ENCODE data around the gene C2orf76.
A peak's percentile ranks its signal among the peaks of the same experiment; 100 is the strongest.
"Not testable (repeated sequence)": the region's sequence is repeated elsewhere in the genome, so short reads cannot be mapped to it uniquely, and the experiment has no call there.

C2orf76 gene

DNA sequence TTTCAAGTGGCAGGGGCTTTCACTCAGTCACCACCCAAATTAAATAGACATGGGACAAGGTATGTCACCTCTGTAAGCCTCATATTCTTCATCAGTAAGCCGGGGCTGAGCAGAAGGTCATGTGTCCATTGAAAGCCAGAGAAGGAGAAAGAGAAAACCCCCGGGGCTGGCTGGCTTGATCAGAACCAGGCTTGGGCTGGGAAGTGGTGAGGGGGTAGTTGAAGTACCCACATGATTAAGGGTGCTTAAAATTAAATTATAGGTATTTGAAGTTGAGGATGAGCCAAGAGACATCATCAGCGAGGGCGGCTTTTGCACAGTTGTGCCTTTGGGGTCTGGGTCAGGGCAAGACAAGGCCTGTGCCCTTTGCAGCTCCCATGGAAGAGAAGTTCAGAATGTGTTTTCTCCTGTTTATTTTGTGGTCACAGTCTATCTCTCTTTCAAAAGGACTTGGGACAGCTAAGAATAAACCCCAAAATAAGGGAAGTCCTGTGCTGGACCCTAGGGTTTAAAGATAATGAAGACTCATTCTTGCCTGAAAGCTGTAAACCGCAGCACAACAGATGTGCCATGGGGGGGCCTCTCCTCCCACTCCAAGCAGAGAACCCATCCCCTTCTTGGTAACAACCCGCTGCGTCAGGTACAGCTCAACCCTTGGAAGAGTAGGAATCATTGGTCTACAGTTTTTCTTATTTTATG lies 10.8 kb upstream of the C2orf76 start:
- no peak for DNase-seq

DNA sequence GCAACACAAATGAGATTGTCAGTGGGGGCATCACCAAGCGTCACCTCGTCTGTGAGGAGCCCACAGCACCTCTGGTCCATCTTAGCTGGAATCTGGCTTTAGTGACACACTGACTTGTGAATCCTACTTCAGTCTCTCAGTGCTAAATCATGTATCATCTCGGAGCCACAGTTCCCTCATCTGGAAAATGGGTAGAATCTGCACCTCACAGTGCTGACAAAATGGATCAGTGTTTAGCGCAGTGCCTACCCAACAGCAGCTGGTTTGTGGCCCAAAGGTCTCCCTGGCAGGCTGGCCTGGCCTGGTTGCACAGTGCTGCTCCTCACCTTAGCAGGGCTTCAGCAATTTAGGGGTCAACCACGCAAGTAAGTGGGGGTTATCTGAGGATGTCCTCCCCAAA lies 10.2 kb upstream of the C2orf76 start:
- no peak for DNase-seq

DNA sequence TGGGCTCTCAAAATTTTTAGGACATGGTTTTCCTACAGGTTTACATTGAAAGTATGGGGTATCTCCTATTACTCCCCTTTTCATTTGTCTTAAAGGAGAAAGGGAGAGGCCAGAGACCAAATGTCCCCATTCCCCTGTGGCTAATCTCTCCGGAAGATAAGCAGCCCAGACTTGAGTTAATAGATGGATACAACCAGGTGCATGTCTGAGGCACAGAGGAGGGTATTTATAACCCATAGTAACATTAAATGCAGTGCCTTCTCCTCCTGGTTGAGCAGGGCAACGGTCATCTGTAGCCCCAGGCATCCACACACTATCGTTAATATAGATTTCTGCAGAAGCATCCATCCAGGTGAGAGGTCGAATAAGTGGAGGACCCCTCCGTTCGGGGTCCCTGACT lies 9.8 kb upstream of the C2orf76 start:
- not testable (repeated sequence) for DNase-seq

DNA sequence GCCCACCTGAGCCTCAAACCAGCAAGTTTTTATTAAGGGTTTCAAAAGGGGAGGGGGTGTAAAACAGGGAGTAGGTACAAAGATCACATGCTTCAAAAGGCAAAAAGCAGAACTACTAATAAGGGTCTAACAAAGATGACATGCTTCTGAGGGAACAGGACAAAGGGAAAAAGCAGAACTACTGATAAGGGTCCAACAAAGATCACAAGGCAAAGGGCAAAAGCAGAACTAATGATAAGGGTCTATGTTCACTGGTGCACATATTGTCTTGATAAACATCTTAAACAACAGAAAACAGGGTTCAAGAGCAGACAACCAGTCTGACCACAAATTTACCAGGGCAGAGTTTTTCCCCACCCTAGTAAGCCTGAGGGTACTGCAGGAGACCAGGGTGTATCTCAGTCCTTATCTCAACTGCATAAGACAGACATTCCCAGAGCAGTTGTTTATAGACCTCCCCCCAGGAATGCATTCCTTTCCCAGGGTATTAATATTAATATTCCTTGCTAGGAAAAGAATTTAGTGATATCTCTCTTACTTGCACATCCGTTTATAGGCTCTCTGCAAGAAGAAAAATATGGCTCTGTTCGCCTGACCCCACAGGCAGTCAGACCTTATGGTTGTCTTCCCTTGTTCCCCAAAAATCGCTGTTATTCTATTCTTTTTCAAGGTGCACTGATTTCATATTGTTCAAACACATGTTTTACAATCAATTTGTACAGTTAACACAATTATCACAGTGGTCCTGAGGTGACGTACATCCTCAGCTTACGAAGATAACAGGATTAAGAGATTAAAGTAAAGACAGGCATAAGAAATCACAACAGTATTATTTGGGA lies 7.5 kb upstream of the C2orf76 start:
- DNase-seq, result not testable (repeated sequence)

DNA sequence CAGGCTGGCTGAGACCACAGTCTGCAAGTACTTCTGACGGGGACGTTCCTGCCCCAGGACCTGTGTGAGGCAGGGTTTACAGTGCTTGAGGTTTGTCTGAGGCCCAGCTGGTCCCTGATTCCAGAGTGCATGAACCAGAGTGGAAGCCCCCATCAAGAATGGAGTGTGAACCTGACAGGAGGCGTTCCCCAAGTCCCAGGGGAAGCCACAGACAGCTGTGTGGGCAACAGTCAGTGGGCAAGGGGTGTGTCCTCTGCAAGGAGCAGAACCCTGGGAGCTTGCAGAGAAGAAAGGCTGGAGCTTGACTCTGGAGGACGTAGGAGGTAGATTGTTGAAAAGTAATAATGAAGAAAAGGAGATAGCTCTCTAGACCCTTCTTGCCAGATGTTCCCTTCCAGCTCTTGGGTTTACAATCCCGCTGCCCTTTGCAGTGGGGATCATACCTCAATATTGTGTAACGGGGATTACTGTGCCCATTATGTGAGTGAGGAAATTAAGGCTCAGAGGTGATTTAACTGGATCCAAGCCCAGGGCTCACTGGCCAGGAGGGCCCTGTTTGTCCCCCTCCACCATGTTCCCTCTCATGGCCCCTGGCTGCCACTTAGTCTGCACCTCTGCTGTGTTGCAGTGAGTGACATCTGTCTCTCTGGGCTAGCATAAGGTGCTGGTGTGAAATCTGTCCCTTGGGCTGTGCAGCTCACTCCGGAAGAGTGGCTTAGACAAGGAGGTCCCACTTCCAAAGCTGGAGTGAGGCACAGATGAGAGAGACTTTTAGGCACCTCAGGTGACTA lies 6.3 kb upstream of the C2orf76 start:
- DNase-seq, result no peak

DNA sequence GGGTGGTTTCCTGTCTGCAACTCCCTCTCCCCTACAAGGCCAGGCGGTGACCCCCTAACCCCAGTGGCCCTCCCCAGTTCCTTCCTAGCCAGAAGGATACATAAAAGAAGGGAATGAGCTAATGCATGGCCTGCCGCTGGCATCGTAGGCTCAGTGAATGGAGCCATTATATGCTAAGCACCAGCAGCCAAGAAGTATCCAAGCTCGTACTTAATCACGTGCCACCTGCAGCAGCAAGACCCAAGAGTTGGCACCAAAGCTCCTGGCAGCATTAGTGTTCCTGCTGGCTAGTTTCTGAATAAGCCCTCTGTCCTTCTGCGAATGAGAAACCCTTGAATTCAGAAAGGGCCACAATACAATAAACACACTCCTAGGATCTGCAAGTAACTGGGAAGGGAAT lies 4.5 kb upstream of the C2orf76 start:
- DNase-seq, result no peak

DNA sequence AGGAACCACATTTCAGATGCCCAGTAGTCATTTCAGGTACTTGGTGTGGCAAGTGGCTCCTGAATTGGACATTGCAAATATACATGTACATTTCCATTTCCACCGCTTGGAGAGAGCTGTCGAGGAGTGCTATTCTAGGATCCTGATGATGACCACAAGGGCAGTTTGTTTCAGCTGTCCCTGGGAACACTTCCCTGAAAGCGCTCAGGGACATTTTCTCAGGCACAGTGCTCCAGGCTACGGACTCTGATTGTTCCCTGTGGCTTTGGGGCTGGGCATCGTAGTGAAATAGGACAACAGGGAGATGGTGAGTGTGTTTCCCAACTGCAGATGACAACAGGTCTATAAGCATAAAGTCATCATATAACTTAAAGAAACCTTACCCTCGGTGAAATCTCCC lies 3.2 kb upstream of the C2orf76 start:
- no peak for DNase-seq

DNA sequence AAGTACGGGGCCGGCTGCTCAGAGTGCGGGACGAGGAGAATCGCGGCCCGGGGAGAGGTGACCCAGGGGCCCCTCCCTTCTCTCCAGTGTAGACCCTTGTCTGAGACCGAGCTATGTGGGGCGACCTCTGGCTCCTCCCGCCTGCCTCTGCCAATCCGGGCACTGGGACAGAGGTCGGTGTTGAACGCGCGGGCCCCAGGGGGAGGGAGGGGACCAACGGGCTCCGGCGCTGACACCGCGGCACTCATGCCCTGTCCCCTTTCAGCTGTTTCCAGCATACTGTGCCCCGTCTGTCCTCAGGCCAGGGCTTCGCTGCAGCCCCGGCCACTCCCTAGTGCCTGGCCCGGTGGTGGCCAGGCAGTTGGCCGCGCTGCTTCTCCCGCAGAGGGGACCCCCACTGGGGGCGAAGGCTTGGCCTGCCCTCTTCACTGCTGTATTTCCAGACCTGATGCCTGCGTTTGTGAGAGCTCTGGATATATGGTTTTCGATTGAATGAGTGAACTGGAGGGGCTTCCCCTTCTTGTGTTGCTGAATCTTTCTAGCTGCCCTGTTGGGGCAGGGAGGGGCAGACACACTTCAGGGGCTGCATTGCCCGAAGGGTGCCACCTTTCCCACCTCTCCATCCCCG lies 952 bp upstream of the C2orf76 start:
- peak; percentile 17 for DNase-seq

DNA sequence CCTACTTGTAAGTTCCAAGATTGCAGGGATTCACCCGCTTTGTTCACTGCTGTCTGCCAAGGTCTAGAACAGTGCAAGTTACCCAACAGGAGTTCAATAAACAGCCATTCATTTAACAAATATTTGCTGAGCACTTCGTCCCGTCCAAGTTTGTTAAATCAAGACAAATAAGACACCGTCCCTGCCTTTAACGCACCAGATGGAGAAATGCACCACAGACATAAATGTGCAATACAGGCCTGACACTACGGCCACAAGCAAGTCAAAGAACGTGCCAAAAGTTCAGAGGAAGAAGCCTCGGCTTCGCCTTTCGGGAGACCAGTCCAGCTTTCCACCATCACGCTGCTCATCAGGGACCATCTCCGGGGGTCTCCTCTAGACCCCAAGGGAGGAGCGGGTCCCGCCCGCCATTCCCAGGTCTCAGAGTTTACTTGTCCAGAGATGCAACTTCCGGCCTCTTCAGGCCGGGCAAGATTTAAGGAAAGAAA lies 429 bp downstream of the C2orf76 start:
- DNase-seq, result no peak

DNA sequence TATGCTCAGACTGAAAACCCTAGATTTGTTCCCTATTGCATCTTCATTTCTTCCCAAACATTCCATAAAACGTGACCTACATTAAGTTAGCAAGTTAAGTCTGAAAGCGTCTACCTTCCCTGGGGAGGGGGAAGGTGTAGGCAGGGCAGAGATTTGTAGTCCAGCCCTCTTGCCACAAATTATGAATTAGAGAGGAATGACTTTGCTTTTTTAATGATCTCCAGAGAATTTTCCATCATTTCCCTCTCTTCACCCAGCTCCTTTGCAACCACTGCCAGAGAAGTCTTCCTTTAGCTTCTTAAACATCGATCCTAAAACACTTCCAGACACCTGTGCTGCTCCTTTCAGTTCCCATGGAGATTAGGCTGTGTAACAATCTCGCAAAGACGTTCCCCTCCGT lies 1.2 kb downstream of the C2orf76 start:
- DNase-seq, result no peak

DNA sequence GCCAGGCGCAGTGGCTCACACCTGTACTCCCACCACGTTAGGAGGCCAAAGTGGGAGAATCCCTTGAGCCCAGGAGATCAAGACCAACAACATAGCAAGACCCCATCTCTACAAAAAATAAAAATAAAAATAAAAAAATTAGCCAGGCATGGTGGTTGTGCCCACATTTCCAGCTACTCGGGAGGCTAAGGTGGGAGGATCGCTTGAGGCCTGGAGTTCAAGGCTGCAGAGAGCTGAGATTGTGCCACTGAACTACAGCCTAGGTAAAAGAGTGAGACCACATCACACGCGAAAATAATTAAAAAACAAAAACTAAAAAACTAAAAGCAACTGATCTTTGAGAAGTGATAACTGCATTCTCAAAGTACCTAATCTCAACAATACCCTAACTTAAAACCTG lies 1.8 kb downstream of the C2orf76 start:
- no peak for DNase-seq

DNA sequence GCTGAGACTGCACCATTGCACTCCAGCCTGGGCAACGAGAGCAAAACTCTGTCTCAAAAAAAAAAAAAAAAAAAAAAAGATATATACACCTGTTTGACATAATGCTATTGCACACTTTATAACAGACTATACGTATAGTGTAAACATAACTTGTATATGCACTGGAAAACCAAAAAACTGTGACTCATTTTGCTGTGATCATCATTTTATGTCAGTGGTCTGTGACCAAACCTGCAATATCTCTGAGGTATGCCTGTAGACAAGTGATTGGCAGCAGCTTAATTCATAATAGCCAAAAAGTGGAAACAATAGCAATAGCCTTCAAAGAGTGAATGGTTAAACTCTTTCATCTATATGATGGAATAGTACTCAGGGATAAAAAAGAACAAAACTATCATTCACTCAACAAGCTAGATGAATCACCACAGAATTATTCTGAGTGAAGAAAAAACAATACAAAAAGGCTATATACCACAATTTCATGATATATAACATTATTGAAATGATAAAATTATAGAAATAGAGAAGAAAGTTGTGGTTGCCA lies 6.1 kb downstream of the C2orf76 start:
- DNase-seq, result no peak

DNA sequence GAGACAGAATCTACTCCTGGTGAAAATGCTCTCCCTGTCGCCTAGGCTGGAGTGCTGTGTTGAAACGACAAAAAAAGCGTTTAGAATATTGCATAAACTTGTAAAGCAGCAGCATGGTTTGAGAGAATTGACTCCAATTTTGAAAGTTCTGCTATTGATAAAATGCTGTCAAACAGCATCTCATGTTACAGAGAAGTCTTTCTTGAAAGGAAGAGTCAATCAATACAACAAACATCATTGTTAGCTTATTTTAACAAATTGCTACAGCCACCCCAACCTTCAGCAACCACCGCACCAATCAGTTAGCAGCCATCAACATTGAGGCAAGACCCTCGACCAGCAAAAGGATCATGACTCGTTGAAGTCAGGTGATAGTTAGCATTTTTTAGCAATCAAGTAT lies 6.9 kb downstream of the C2orf76 start:
- DNase-seq, result no peak

DNA sequence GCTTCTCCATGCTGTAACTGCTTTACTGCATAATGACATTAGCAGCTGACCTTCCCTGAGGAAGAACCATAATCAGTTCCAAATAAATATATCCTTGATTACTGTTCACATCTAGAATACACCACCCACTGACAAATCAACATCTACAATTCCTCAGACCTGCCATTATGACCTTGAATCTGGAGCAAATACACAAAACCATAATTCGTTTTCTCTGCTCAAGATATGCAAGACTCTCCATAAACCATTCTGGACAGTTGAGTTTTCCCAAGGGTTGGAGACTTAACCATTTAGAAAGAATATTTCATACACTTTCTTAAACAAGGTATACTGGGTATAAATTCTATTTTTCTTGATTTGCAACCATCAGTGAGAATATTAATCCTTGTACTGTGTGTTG lies 11.8 kb downstream of the C2orf76 start:
- DNase-seq, result no peak

DNA sequence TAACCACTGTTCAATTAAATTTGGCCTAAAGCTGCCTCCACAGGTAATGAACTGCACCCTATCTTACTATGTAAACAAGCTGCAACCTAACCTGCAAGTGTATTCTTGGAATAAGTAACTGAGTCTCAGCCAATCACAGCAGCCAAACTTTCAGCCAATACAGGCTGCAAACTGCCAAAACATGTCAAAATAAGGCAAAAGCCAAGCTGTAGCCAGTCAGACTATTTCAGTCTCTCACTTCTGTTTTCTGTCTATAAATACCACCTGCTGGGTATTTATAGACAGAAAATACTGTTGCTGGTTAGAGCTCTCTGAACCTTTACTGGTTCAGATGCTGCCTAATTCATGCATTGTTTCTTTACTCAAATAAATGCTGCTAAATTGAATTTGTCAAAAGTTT lies 14.3 kb downstream of the C2orf76 start:
- DNase-seq, result no peak

DNA sequence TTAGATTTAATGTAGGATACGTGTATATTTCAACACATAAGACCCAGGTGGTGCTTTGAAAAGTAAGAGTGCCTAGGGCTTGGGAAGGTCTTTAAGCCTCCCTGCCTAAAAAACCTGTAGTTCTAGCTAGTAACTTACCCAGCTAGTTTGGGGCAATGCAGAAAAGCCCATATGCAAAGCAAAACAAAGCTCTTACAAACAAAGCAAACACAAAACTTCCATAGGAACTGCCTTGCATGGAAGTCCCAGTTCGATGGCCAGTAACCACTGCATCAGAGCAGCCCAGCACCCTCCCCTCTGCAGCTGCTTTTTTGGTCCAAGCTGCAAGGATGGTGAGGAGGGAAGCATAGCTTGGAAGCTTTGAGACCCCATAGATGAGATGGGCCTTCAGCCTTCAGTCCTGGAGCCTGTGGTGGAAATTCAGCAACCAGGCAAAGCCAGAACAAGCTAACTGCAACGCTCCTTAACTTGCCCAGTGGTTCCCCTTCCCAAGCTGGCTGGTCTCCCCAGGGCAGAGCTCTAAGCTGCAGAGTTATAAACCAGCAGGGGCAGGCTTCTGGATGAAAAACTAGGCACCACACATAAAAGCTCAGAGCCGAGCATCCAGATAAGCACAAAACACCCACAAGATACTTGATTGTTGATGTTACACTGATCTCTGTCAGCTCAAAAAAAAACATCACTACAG lies 16.2 kb downstream of the C2orf76 start:
- DNase-seq, result no peak

DNA sequence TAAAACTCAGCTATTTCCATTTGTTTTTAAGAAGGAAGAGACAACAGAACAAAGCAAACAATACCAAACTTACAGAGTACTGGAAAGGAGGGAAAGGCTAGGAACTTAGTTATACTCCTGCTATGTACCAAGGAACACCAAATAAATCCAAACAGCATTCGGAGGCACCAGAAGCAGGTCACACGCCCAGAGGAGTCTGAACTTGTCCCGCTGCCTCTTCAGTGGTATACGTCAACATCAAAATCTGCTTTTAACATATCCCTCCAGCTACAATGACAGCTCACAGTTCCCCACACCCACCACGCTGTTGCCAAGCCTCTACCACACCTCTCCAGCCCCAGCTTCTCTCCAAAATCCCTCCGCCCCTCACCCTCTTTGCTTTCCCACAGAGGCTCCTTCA lies 17.3 kb downstream of the C2orf76 start:
- DNase-seq, result no peak

DNA sequence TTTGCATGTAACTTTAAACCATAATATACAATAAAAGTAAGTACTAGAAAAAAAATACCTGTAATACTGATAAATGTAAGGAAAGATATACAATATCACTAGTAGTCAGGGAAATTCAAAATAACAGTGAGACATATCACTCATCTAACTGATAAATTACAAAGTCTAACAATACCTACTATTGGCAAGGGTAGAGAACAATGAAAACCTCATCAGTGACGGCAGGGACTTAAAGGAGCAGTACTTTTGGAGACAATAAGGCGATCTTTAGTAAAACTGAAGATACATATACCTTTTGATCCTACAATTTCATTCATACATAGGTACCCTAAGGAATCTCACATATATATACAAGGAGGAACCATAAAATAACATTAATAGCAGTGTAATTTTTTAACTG lies 24.9 kb downstream of the C2orf76 start:
- DNase-seq, result no peak

DNA sequence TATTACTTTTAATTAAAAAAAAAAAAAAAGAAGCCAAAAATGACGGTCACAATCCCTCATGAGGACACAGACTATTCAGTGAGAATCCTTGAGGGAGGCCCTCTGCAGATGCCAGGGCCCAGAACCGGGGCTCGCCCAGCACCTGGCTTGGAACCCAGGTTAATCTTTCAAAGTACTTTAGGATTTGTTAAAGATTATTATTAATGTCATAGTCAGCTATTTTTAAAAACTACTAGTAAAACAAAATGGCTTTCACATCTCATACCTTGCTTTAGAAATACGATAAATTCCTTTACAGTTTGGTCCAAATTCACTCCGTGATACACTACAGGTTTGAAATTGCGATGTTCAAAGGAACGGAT lies 27.1 kb downstream of the C2orf76 start:
- DNase-seq, result no peak

DNA sequence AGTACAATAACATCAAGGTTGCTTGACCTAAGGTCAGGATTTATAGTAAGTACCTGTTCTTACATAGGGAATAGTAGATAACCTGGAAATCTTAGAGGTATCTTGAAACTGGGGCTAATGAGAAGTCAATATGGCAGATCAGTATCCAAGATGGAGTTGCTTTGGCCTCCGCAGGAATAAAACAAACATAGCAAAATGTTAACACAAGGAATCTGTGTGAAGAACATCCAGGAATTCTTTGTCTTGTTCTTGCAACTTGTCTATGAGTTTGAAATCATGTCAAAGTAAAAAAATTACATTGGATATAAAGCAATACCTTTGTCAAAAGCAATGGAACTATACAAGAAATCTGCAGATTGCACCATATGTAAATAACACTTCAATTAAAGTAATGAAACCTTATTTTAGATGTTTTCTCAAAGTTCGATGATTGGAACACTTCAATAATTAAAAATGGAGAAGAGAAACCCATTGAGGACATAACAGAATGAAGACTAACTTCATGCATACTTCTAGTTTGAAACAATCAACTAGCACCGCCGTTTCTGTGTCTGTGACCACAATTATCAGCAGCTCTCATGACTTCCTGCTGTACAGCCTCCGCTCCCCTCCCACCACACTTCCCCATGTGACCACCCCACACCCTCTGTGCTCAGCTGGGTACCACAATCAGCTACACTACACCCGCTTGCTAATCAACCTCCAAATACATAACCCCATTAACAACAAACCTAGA lies 27.6 kb downstream of the C2orf76 start:
- no peak for DNase-seq

DNA sequence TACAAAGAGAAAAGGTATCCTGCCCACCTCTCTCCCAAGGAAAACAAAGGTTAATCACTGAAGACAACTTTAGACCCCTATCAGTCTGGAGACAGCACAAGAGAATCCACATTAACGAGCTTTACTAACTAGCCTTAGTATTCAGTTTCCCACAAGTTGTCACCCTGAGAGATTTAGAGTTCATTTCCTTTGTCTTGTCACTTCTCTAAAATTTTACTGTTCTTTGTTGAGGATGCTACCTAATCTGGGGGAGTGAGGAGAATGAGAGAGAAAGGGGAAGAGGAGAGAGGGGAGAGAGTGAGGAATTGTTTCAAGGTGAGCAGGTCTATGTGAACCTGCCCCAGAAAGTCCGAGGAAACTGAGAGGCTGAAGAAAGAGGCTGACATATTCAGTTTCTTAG lies 28.4 kb downstream of the C2orf76 start:
- no peak for DNase-seq

DNA sequence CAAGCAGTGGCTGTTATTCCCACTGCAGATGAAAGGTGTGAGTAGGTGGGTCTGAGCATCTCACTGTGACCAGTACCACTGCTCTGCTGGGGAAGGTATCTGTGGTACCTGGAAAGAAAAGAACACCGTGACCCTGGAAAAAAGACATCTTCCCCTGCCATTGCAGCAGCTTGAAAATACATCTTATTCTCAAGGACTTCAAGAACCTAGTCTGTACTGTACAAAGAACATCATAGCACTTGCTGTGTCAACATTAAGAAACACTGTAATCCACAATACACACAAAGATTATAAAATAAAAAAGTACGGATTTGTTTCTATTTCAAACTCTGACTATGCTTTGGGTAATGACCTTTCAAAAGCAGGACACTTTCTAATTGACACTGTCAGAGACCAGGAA lies 28.9 kb downstream of the C2orf76 start:
- no peak for DNase-seq
